ENCODE data around the gene GABRB2.

GRCh38 chr5:161311965-161312364 lies 234.6 kb downstream of the GABRB2 start:
- TF ChIP-seq CTCF (IDR thresholded peaks at IDR 0.05; ENCODE audit: insufficient read depth, low read length, poor library complexity, severe bottlenecking) (no peak), EZH2phosphoT487 (conservative IDR thresholded peaks at IDR 0.05; ENCODE audit: low read length) (no peak)

Data from SU-DHL-6 (cell line).